Activated CD4-positive, alpha-beta memory T cell treated with anti-CD3 and anti-CD28 coated beads for 36 hours (primary cell): ENCODE data around the gene GCSAM. TPM values are rescaled to one million over a fixed set of nuclear protein-coding genes. Genes with fewer than 3 reads are reported as not detected.
"Not testable (repeated sequence)": the region's sequence is repeated elsewhere in the genome, so short reads cannot be mapped to it uniquely, and the experiment has no call there.

Source experiments
- CTCF ChIA-PET: fragments of 350-600 bp; sonication (Branson Sonifier 250); formaldehyde crosslinking; loops from one replicate; lab custom pipeline; 2021; ENCODE audit warnings: antibody characterized with exemption, inconsistent platforms; lab: Charles Lee
- POLR2A ChIA-PET: fragments of 350-600 bp; sonication (Branson Sonifier 250); formaldehyde crosslinking; loops from one replicate; lab custom pipeline; 2021; ENCODE audit warnings: antibody characterized with exemption; lab: Charles Lee
- DNase-seq: peaks from one replicate; pipeline ENCODE4 v3.0.0-alpha.2; 2020
- H3K27ac Mint-ChIP-seq: one replicate; pipeline ENCODE4 v1.8.0; 2021; ENCODE audit warnings: mixed read lengths
- H3K27me3 Mint-ChIP-seq: one replicate; pipeline ENCODE4 v1.8.0; 2021; ENCODE audit warnings: mixed read lengths
- H3K36me3 Mint-ChIP-seq: one replicate; pipeline ENCODE4 v1.8.0; 2021; ENCODE audit warnings: mixed read lengths
- H3K4me1 Mint-ChIP-seq: one replicate; pipeline ENCODE4 v1.8.0; 2021; ENCODE audit warnings: low read depth, mixed read lengths
- H3K4me3 Mint-ChIP-seq: one replicate; pipeline ENCODE4 v1.8.0; 2021; ENCODE audit warnings: mild to moderate bottlenecking, mixed read lengths
- H3K9me3 Mint-ChIP-seq: one replicate; pipeline ENCODE4 v1.8.0; 2021; ENCODE audit warnings: mixed read lengths
- intact Hi-C: fragments of 100-400 bp; cut with micrococcal nuclease; formaldehyde crosslinking; loops from one replicate; pipeline ENCODE4 v1.15.1; 2023
- microRNA-seq: library from miRNA; unstranded; fragments of <30 nt; microRNA quantifications from one replicate; pipeline ENCODE4 v1.2.0, GENCODE V29; 2022; ENCODE audit warnings: borderline number of aligned reads, borderline microRNAs expressed, borderline replicate concordance
- total RNA-seq, 2 experiments: library from RNA; stranded (reverse); gene quantifications; one replicate each; pipeline ENCODE4 v1.2.3, GENCODE V29; 2021

The GCSAM gene
- total RNA-seq, 2 experiments from 2014 or later = 11.7 to 14.4 TPM

DNA sequence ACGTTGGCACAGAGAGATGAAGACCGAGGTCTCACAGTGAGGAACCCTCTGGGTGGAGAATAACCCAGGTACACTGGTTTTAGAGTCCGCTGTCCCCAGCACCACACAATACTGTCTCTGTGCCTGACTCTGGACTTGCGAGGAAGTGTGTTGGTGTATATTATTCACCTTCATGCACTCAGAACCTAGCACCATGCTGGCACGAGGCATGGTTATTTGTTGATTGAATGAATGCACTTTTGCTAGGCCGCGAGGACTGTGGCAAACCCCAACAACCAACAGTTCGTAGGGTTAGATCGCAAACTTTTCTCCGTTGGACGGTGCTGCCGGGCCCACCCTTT, 47.3 kb downstream of the GCSAM start:
- Mint-ChIP-seq H3K27ac (no peak overlapping the region), H3K4me1 (peaks cover 21% of the 10 kb centered on the region), H3K36me3 (no peaks in the 10 kb centered on the region), H3K4me3 (peak overlapping the region; percentile 72), H3K9me3 (no peaks in the 10 kb centered on the region), H3K27me3 (peaks cover 3% of the 10 kb centered on the region)
- no peak for DNase-seq
- intact Hi-C loops = no loop called here
- POLR2A ChIA-PET = no interaction called here
- CTCF ChIA-PET = no interaction called here

GRCh38 chr3:112084980-112085705, 47.9 kb downstream of the GCSAM start:
- POLR2A ChIA-PET = no interaction called here
- Mint-ChIP-seq H3K4me3 (no peak overlapping the region), H3K27me3 (peaks cover 3% of the 10 kb centered on the region), H3K36me3 (no peaks in the 10 kb centered on the region), H3K9me3 (no peaks in the 10 kb centered on the region), H3K27ac (no peak overlapping the region), H3K4me1 (peaks cover 16% of the 10 kb centered on the region)
- no peak for DNase-seq
- CTCF ChIA-PET = no interaction called here
- intact Hi-C loops = loop anchor here (1.0 kb wide), 1 partner anchor 10 kb away; no protein-coding TSS in a partner anchor

- CTCF ChIA-PET = no interaction called here
- H3K9me3 Mint-ChIP-seq = no peaks in the 10 kb centered on the region
- intact Hi-C loops = no loop called here
- H3K4me3 Mint-ChIP-seq = no peak overlapping the region
- peaks cover 16% of the 10 kb centered on the region for H3K4me1 Mint-ChIP-seq
- H3K27ac Mint-ChIP-seq = no peak overlapping the region
- DNase-seq = no peak
- H3K27me3 Mint-ChIP-seq = peaks cover 3% of the 10 kb centered on the region
- H3K36me3 Mint-ChIP-seq = no peaks in the 10 kb centered on the region
- POLR2A ChIA-PET = no interaction called here
Observed at GRCh38 chr3:112083239-112083638, 49.8 kb downstream of the GCSAM start.

DNA sequence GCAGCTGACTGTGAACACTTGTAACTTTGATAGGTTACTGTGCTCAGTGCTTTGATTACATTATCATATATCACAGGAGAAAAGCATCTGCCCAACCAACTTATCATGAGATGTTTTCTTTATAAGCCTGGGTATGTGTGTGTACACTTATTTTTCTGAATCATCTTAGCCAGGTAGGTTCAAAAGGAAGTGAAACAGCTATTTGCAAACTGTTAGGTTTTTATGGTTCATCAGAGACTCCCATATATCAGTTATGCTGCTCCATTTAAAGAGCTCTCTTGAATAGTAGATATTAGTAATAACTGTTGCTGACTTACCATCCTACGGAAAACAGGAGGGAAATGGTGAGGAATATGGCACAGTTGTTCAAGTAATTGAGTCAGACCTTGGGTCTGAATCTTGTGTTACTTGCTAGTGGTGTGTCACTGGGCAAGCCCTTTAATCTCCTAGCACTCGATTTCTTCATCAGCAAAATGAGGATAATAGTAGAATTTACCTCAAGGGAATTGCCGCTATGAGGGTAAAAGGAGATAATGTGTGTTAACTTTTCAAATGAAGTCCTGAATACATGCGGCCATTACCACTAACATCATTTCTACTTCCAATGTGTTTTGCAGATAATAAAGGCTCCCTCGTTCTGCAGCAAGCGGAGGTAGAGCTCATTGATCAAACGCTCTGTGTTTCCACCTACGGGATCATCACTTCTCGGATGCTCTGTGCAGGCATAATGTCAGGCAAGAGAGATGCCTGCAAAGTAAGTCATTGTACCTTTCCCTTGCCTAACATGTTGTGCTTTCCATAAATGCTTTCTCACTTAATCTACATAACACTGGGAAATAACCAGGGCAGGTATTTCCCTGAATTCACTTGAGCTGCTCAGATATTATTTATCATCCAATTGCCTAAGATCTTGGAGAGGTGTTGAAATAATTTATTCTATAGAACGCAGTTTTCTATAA, 54.6 kb downstream of the GCSAM start:
- Mint-ChIP-seq H3K27me3 (no peaks in the 10 kb centered on the region), H3K9me3 (no peaks in the 10 kb centered on the region), H3K27ac (no peak overlapping the region), H3K36me3 (no peaks in the 10 kb centered on the region), H3K4me3 (no peak overlapping the region), H3K4me1 (peaks cover 20% of the 10 kb centered on the region)
- CTCF ChIA-PET = interaction anchor here (0.7 to 1.5 kb wide), 4 partner anchors 10 to 361 kb away, joined by 3 to 6 read pairs (median 4); no protein-coding TSS in a partner anchor
- intact Hi-C loops = no loop called here
- POLR2A ChIA-PET = interaction anchor here (0.6 kb wide), 1 partner anchor 12 kb away, joined by 3 read pairs; no protein-coding TSS in a partner anchor
- no peak for DNase-seq

GRCh38 chr3:112074616-112075497, 58.2 kb downstream of the GCSAM start:
- Mint-ChIP-seq H3K4me3 (peak overlapping the region; percentile 16), H3K9me3 (peaks cover 4% of the 10 kb centered on the region), H3K27me3 (no peaks in the 10 kb centered on the region), H3K27ac (peak overlapping the region; percentile 35), H3K36me3 (peaks cover 3% of the 10 kb centered on the region), H3K4me1 (peaks cover 37% of the 10 kb centered on the region)
- intact Hi-C loops = loop anchor here (1.0 to 2.0 kb wide), 3 partner anchors 9 to 58 kb away; partner anchors contain the start of gene GCSAM
- ChIA-PET CTCF (no interaction called here), POLR2A (no interaction called here)
- DNase-seq = peak; percentile 68

DNA sequence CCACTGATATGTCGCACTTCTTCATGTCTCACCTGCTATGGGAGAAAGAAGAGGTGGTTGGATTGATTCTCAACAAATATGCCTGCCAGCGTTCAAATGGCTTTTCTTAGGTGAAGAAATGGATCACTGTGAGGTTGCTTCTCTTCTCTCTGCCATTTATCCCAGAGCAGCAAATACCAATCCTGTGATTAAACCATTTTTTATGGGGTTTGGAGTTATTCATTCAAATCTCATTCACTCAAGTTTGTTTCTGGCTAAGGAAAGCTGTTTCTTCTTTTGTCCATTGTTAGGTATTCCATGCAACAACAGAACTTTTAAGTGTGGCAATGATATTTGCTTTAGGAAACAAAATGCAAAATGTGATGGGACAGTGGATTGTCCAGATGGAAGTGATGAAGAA, 59.0 kb downstream of the GCSAM start:
- Mint-ChIP-seq H3K27ac (no peak overlapping the region), H3K9me3 (peaks cover 4% of the 10 kb centered on the region), H3K4me1 (peaks cover 37% of the 10 kb centered on the region), H3K27me3 (no peaks in the 10 kb centered on the region), H3K36me3 (peaks cover 3% of the 10 kb centered on the region), H3K4me3 (no peak overlapping the region)
- DNase-seq = no peak
- POLR2A ChIA-PET = no interaction called here
- CTCF ChIA-PET = no interaction called here
- intact Hi-C loops = loop anchor here (2.0 kb wide), 1 partner anchor 59 kb away; the partner anchor contains the start of gene GCSAM

GRCh38 chr3:112072387-112073060, 60.5 kb downstream of the GCSAM start:
- Mint-ChIP-seq H3K27ac (peak overlapping the region; percentile 64), H3K4me1 (peaks cover 37% of the 10 kb centered on the region), H3K4me3 (peak overlapping the region; percentile 60)
- H3K9me3 Mint-ChIP-seq, H3K36me3 Mint-ChIP-seq, POLR2A ChIA-PET, H3K27me3 Mint-ChIP-seq: not testable (repeated sequence)
- CTCF ChIA-PET = interaction anchor here (1.2 kb wide), 1 partner anchor 59 kb away, joined by 3 read pairs; no protein-coding TSS in a partner anchor
- intact Hi-C loops = loop anchor here (1.0 kb wide), 1 partner anchor 29 kb away; no protein-coding TSS in a partner anchor
- DNase-seq = peak; percentile 86

Small RNA genes lying within 50 kb of the gene (microRNA-seq; reads per million reads assigned to microRNA genes)
- not detected for gene MIR567

Other genes starting within 250 kb of the GCSAM start
- gene ABHD10, start 154.2 kb downstream of the GCSAM start, total RNA-seq = 10 to 100 TPM; 79.8 to 84.2 TPM
- under 1 TPM; 0.78 to 0.85 TPM for gene TAGLN3, start 134.3 kb downstream of the GCSAM start, total RNA-seq
- gene TMPRSS7, start 98.5 kb downstream of the GCSAM start, total RNA-seq = not detected
- 1 to 10 TPM; 3.3 to 4.4 TPM for gene C3orf52, start 46.9 kb downstream of the GCSAM start, total RNA-seq
- not detected for gene SLC9C1, start 161.0 kb upstream of the GCSAM start, total RNA-seq
- 10 to 100 TPM; 34.2 to 34.5 TPM for gene CD200, start 199.9 kb upstream of the GCSAM start, total RNA-seq